MM.1S (cell line): ENCODE results near the gene CORO1C.

Source experiments
- DNase-seq: peaks from one replicate; pipeline ENCODE4 v3.0.0-alpha.2; 2015
- H2AFZ ChIP-seq: fragments of 300-600 bp; sonication (generic); 2 replicates; pipeline ENCODE4 v1.6.0; 2016; ENCODE audit warnings: antibody characterized with exemption, low read length
- H3F3A ChIP-seq: fragments of 300-600 bp; sonication (generic); 2 replicates; pipeline ENCODE4 v1.6.1; 2016; ENCODE audit warnings: mild to moderate bottlenecking, antibody characterized with exemption, low read length, moderate library complexity, mixed read lengths; ENCODE audit not compliant: insufficient read depth
- H3K27ac ChIP-seq: fragments of 300-600 bp; sonication (generic); 2 replicates; pipeline ENCODE4 v1.5.1; 2016; ENCODE audit warnings: mild to moderate bottlenecking, low read length
- H3K27me3 ChIP-seq: fragments of 300-600 bp; sonication (generic); replicated peaks from 2 replicates; pipeline ENCODE4 v1.6.0; 2016; ENCODE audit warnings: low read length; ENCODE audit not compliant: insufficient read depth
- H3K36me3 ChIP-seq: fragments of 300-600 bp; sonication (generic); replicated peaks from 2 replicates; pipeline ENCODE4 v1.6.1; 2016; ENCODE audit warnings: mild to moderate bottlenecking, low read length, mixed read lengths; ENCODE audit not compliant: insufficient read depth
- H3K4me1 ChIP-seq: fragments of 300-600 bp; sonication (generic); 2 replicates; pipeline ENCODE4 v1.6.1; 2016; ENCODE audit warnings: low read length, mixed read lengths
- H3K4me2 ChIP-seq: fragments of 300-600 bp; sonication (generic); 2 replicates; pipeline ENCODE4 v1.6.0; 2016; ENCODE audit warnings: low read depth, low read length
- H3K4me3 ChIP-seq: fragments of 300-600 bp; sonication (generic); 2 replicates; pipeline ENCODE4 v1.5.1; 2016; ENCODE audit warnings: low read length, mixed read lengths
- H3K79me2 ChIP-seq: fragments of 300-600 bp; sonication (generic); 2 replicates; pipeline ENCODE4 v1.6.1; 2016; ENCODE audit warnings: mixed run types, low read length, mixed read lengths
- H3K9ac ChIP-seq: fragments of 300-600 bp; sonication (generic); 2 replicates; pipeline ENCODE4 v1.6.1; 2016; ENCODE audit warnings: low read length, mixed read lengths
- H3K9me2 ChIP-seq: fragments of 300-600 bp; sonication (generic); replicated peaks from 2 replicates; pipeline ENCODE4 v1.6.1; 2016; ENCODE audit warnings: mild to moderate bottlenecking, low read length, mixed read lengths; ENCODE audit not compliant: insufficient read depth
- H3K9me3 ChIP-seq: fragments of 300-600 bp; sonication (generic); replicated peaks from 2 replicates; pipeline ENCODE4 v1.6.1; 2016; ENCODE audit warnings: mild to moderate bottlenecking, low read length, mixed read lengths; ENCODE audit not compliant: insufficient read depth
- H4K20me1 ChIP-seq: fragments of 300-600 bp; sonication (generic); 2 replicates; pipeline ENCODE4 v1.6.1; 2016; ENCODE audit warnings: mild to moderate bottlenecking, low read length, moderate library complexity, mixed read lengths; ENCODE audit not compliant: insufficient read depth
- CTCF ChIP-seq: fragments of 300-600 bp; sonication (generic); IDR thresholded peaks from 2 replicates; pipeline ENCODE4 v1.5.1; 2016; ENCODE audit warnings: antibody characterized with exemption, low read length, mixed read lengths
- EZH2 ChIP-seq: fragments of 300-600 bp; sonication (generic); optimal IDR thresholded peaks from 2 replicates; pipeline ENCODE3; 2017; ENCODE audit warnings: low read depth, mild to moderate bottlenecking, antibody characterized with exemption, low read length, mixed read lengths
- EZH2phosphoT487 ChIP-seq: fragments of 300-600 bp; sonication (generic); IDR thresholded peaks from 2 replicates; pipeline ENCODE4 v1.6.1; 2018; ENCODE audit warnings: antibody characterized with exemption, low read length

Gene CORO1C

GRCh38 chr12:108641446-108642268, 89.7 kb downstream of the CORO1C start:
- Histone ChIP-seq H4K20me1 (no peaks in the 10 kb centered on the region), H3K79me2 (peaks cover 73% of the 10 kb centered on the region), H3K36me3 (peaks cover 3% of the 10 kb centered on the region; the same call in 1 of the 2 replicates), H3K4me2 (peak overlapping the region; percentile 52; the same call in 1 of the 2 replicates), H3K9me2 (no peaks in the 10 kb centered on the region), H3F3A (peaks cover 51% of the 10 kb centered on the region), H3K9me3 (no peaks in the 10 kb centered on the region), H3K27ac (peak overlapping the region; percentile 76), H3K4me1 (peaks cover 55% of the 10 kb centered on the region), H3K27me3 (no peaks in the 10 kb centered on the region), H3K4me3 (no peak overlapping the region), H3K9ac (peak overlapping the region; percentile 19; the same call in 1 of the 2 replicates), H2AFZ (no peak overlapping the region)
- no peak for DNase-seq
- TF ChIP-seq EZH2phosphoT487 (no peak), EZH2 (no peak)

DNA sequence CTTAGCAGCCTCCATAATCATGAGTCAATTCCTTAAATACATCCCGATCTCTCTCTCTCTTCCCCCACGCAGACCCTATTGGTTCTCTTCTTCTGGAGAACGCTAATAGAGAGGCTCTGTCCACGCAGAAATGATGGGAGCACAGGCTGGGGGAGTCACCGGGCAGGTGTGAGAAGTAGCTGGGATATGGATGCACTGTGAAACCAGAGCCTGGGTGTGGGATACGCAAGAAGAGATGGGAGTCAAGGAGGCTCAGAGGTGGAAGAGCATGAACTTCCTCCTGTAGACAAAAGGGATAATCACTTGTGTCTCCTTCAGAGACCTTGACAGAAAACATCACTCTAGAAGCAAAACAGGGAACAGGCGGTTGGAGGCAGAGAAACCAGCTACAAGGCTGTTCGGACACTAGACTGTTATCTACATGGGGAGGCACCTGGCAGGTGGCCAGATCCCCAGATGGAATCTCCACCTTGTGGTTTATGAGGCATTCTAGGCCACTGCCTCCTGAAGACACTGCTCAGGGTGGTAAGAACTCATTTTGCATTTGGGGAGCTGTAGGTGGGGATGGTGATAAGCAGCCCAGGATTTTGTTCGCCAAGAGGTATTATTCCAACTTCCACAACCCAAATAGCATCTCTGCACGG, 90.4 kb downstream of the CORO1C start:
- H3K9me2 ChIP-seq: no peaks in the 10 kb centered on the region
- no peaks in the 10 kb centered on the region for H3K9me3 ChIP-seq
- H3K4me2 ChIP-seq: peak overlapping the region; percentile 52
- DNase-seq: peak; percentile 87
- H3K4me3 ChIP-seq: no peak overlapping the region
- H4K20me1 ChIP-seq: no peaks in the 10 kb centered on the region
- peak overlapping the region; percentile 19; the same call in 1 of the 2 replicates for H3K9ac ChIP-seq
- peaks cover 57% of the 10 kb centered on the region for H3F3A ChIP-seq
- no peaks in the 10 kb centered on the region for H3K27me3 ChIP-seq
- no peaks in the 10 kb centered on the region; the same call in 1 of the 2 replicates for H3K36me3 ChIP-seq
- peaks cover 68% of the 10 kb centered on the region for H3K79me2 ChIP-seq
- peak overlapping the region; percentile 76 for H3K27ac ChIP-seq
- H3K4me1 ChIP-seq: peaks cover 55% of the 10 kb centered on the region
- no peak overlapping the region for H2AFZ ChIP-seq
- TF ChIP-seq EZH2phosphoT487: no peak
- no peak for TF ChIP-seq EZH2
- TF ChIP-seq CTCF: 0 out of 2 replicates have a peak, but pooled peaks have one; percentile 4

DNA sequence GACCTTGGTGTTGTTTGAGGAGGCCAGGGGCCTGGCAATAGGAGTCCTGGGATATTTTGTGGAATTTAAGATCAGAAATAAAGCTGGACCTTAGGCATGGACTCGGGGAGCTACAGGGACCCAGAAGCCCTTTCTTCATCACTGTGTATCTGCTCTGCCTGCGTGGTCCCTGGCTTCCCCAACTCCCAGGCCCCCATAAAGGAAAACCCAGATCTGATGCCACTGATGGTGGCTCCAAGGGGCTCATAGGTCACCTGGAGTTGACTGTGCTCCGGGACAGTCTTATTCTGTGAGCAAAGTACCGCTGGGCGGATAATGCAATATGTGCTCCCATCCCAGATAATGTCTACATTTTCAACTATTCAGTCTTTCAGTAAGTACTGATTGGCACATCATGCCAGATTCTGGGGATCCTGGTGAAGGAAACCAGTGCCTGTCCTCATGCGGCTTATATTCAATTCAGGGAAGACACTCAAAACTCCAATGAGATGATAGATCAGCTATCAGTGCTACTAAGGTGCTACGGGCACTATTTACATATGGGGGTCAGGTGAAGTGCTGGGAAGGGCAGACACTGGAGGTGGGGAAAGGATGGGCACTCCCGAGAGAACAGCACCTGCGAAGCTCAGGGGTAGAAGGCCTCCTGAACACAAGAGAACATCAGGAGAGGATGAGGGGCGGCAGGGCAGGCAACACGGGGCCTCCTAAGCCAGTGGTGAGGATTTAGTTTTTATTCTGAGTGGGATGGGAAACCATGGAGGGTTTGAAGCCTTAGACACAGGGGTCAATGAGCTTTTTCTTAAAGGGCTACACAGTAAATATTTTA, 92.1 kb downstream of the CORO1C start:
- H3F3A ChIP-seq: peaks cover 74% of the 10 kb centered on the region
- H3K4me3 ChIP-seq: no peak overlapping the region
- H3K36me3 ChIP-seq: no peaks in the 10 kb centered on the region
- H3K27ac ChIP-seq: peak overlapping the region; percentile 99; the same call in 1 of the 2 replicates
- DNase-seq: no peak
- peaks cover 61% of the 10 kb centered on the region for H3K4me1 ChIP-seq
- H3K4me2 ChIP-seq: no peak overlapping the region
- TF ChIP-seq CTCF (no peak), EZH2 (no peak), EZH2phosphoT487 (no peak)
- H3K9me2 ChIP-seq: no peaks in the 10 kb centered on the region
- H2AFZ ChIP-seq: no peak overlapping the region
- H3K9me3 ChIP-seq: no peaks in the 10 kb centered on the region
- H3K79me2 ChIP-seq: peaks cover 55% of the 10 kb centered on the region
- no peaks in the 10 kb centered on the region for H3K27me3 ChIP-seq
- H4K20me1 ChIP-seq: no peaks in the 10 kb centered on the region
- no peak overlapping the region for H3K9ac ChIP-seq
